ENCODE results near the gene ELOVL1.

Gene ELOVL1

GRCh38 chr1:43386676-43387075, 18.9 kb upstream of the ELOVL1 start:
- Histone ChIP-seq H3K4me3 (ENCODE audit: low read length) (no peak overlapping the region), H3F3A (ENCODE audit: control insufficient read depth, insufficient read depth) (no peaks in the 10 kb centered on the region), H3K4me2 (ENCODE audit: low read length) (no peak overlapping the region), H3K27me3 (ENCODE audit: control insufficient read depth, low read length) (no peaks in the 10 kb centered on the region), H3K9me3 (ENCODE audit: control insufficient read depth, insufficient read depth, low read length) (no peaks in the 10 kb centered on the region), H3K4me1 (ENCODE audit: control insufficient read depth, low read length) (peaks cover 21% of the 10 kb centered on the region), H3K79me2 (ENCODE audit: control insufficient read depth, low read length) (peaks cover 43% of the 10 kb centered on the region), H3K9me2 (replicated peaks; ENCODE audit: control insufficient read depth, low read length) (no peaks in the 10 kb centered on the region), H3K36me3 (ENCODE audit: control insufficient read depth, low read length) (peaks cover 57% of the 10 kb centered on the region), H4K20me1 (ENCODE audit: control insufficient read depth, insufficient read depth, low read depth, low read length) (no peaks in the 10 kb centered on the region), H3K27ac (ENCODE audit: low read depth, low read length) (no peak overlapping the region)
- TF ChIP-seq CTCF (IDR thresholded peaks at IDR 0.05; ENCODE audit: low read depth, low read length, poor library complexity, severe bottlenecking) (no peak), EZH2phosphoT487 (IDR thresholded peaks at IDR 0.05; ENCODE audit: borderline replicate concordance, low read length) (no peak)

GRCh38 chr1:43383449-43383848, 15.6 kb upstream of the ELOVL1 start:
- peaks cover 53% of the 10 kb centered on the region for H3K36me3 ChIP-seq (ENCODE audit: control insufficient read depth, low read length)
- H4K20me1 ChIP-seq (ENCODE audit: control insufficient read depth, insufficient read depth, low read depth, low read length), result no peaks in the 10 kb centered on the region
- H3F3A ChIP-seq (ENCODE audit: control insufficient read depth, insufficient read depth), result no peaks in the 10 kb centered on the region
- H3K27me3 ChIP-seq (ENCODE audit: control insufficient read depth, low read length), result no peaks in the 10 kb centered on the region
- no peak overlapping the region for H3K27ac ChIP-seq (ENCODE audit: low read depth, low read length)
- no peak overlapping the region for H3K4me3 ChIP-seq (ENCODE audit: low read length)
- H3K4me2 ChIP-seq (ENCODE audit: low read length), result no peak overlapping the region
- no peaks in the 10 kb centered on the region for H3K9me3 ChIP-seq (ENCODE audit: control insufficient read depth, insufficient read depth, low read length)
- TF ChIP-seq EZH2phosphoT487 (IDR thresholded peaks at IDR 0.05; ENCODE audit: borderline replicate concordance, low read length), result no peak
- no peak for TF ChIP-seq CTCF (IDR thresholded peaks at IDR 0.05; ENCODE audit: low read depth, low read length, poor library complexity, severe bottlenecking)
- no peaks in the 10 kb centered on the region for H3K9me2 ChIP-seq (replicated peaks; ENCODE audit: control insufficient read depth, low read length)
- H3K79me2 ChIP-seq (ENCODE audit: control insufficient read depth, low read length), result peaks cover 12% of the 10 kb centered on the region
- peaks cover 4% of the 10 kb centered on the region for H3K4me1 ChIP-seq (ENCODE audit: control insufficient read depth, low read length)

- H3K79me2 ChIP-seq (ENCODE audit: control insufficient read depth, low read length), result no peaks in the 10 kb centered on the region
- no peaks in the 10 kb centered on the region for H3F3A ChIP-seq (ENCODE audit: control insufficient read depth, insufficient read depth)
- H3K4me3 ChIP-seq (ENCODE audit: low read length), result no peak overlapping the region
- H3K9me2 ChIP-seq (replicated peaks; ENCODE audit: control insufficient read depth, low read length), result no peaks in the 10 kb centered on the region
- no peak overlapping the region for H3K4me2 ChIP-seq (ENCODE audit: low read length)
- H3K4me1 ChIP-seq (ENCODE audit: control insufficient read depth, low read length), result no peaks in the 10 kb centered on the region
- H4K20me1 ChIP-seq (ENCODE audit: control insufficient read depth, insufficient read depth, low read depth, low read length), result no peaks in the 10 kb centered on the region
- H3K27ac ChIP-seq (ENCODE audit: low read depth, low read length), result no peak overlapping the region
- no peaks in the 10 kb centered on the region for H3K9me3 ChIP-seq (ENCODE audit: control insufficient read depth, insufficient read depth, low read length)
- TF ChIP-seq EZH2phosphoT487 (IDR thresholded peaks at IDR 0.05; ENCODE audit: borderline replicate concordance, low read length), result no peak
- H3K27me3 ChIP-seq (ENCODE audit: control insufficient read depth, low read length), result no peaks in the 10 kb centered on the region
- peaks cover 45% of the 10 kb centered on the region for H3K36me3 ChIP-seq (ENCODE audit: control insufficient read depth, low read length)
These were observed 14.4 kb upstream of the ELOVL1 start for GRCh38 chr1:43382027-43382779.

GRCh38 chr1:43381612-43382011, 13.8 kb upstream of the ELOVL1 start:
- Histone ChIP-seq H4K20me1 (ENCODE audit: control insufficient read depth, insufficient read depth, low read depth, low read length) (no peaks in the 10 kb centered on the region), H3K36me3 (ENCODE audit: control insufficient read depth, low read length) (peaks cover 39% of the 10 kb centered on the region), H3K9me2 (replicated peaks; ENCODE audit: control insufficient read depth, low read length) (no peaks in the 10 kb centered on the region), H3K4me1 (ENCODE audit: control insufficient read depth, low read length) (no peaks in the 10 kb centered on the region), H3K9me3 (ENCODE audit: control insufficient read depth, insufficient read depth, low read length) (no peaks in the 10 kb centered on the region), H3K4me3 (ENCODE audit: low read length) (no peak overlapping the region), H3K27me3 (ENCODE audit: control insufficient read depth, low read length) (no peaks in the 10 kb centered on the region), H3K4me2 (ENCODE audit: low read length) (no peak overlapping the region), H3K27ac (ENCODE audit: low read depth, low read length) (no peak overlapping the region), H3K79me2 (ENCODE audit: control insufficient read depth, low read length) (no peaks in the 10 kb centered on the region), H3F3A (ENCODE audit: control insufficient read depth, insufficient read depth) (no peaks in the 10 kb centered on the region)
- TF ChIP-seq CTCF (IDR thresholded peaks at IDR 0.05; ENCODE audit: low read depth, low read length, poor library complexity, severe bottlenecking) (no peak), EZH2phosphoT487 (IDR thresholded peaks at IDR 0.05; ENCODE audit: borderline replicate concordance, low read length) (no peak)
